NCI-H2107 (cell line): ENCODE data around the gene XPO6.

Source experiments
- DNase-seq: peaks from one replicate; lab custom pipeline; 2025; lab: John Stamatoyannopoulos, UW

XPO6 gene

GRCh38 chr16:28183484-28183883 lies 28.3 kb downstream of the XPO6 start:
- no peak for DNase-seq

- DNase-seq: no peak
These were observed 29.0 kb downstream of the XPO6 start for GRCh38 chr16:28182801-28183200.

- no peak for DNase-seq
These were observed 29.6 kb downstream of the XPO6 start for GRCh38 chr16:28182183-28182582.

GRCh38 chr16:28181515-28181914 lies 30.2 kb downstream of the XPO6 start:
- no peak for DNase-seq

GRCh38 chr16:28180655-28181460 lies 30.9 kb downstream of the XPO6 start:
- no peak for DNase-seq

GRCh38 chr16:28179354-28179753 lies 32.4 kb downstream of the XPO6 start:
- DNase-seq: no peak

- DNase-seq: no peak
These were observed 36.0 kb downstream of the XPO6 start for GRCh38 chr16:28175715-28176114.

- DNase-seq: no peak
These were observed 39.4 kb downstream of the XPO6 start for GRCh38 chr16:28172336-28172735.

GRCh38 chr16:28171816-28172215 lies 39.9 kb downstream of the XPO6 start:
- DNase-seq: no peak

- no peak for DNase-seq
These were observed 42.7 kb downstream of the XPO6 start for GRCh38 chr16:28168991-28169554.

GRCh38 chr16:28167730-28168129 lies 44.0 kb downstream of the XPO6 start:
- no peak for DNase-seq

- DNase-seq: no peak
These were observed 44.5 kb downstream of the XPO6 start for GRCh38 chr16:28167221-28167620.

GRCh38 chr16:28166394-28167208 lies 45.2 kb downstream of the XPO6 start:
- no peak for DNase-seq

- DNase-seq: no peak
These were observed 46.2 kb downstream of the XPO6 start for GRCh38 chr16:28165598-28165997.

GRCh38 chr16:28164140-28164539 lies 47.6 kb downstream of the XPO6 start:
- no peak for DNase-seq

GRCh38 chr16:28163699-28164098 lies 48.1 kb downstream of the XPO6 start:
- no peak for DNase-seq

GRCh38 chr16:28162326-28162877 lies 49.4 kb downstream of the XPO6 start:
- no peak for DNase-seq

GRCh38 chr16:28161626-28162025 lies 50.1 kb downstream of the XPO6 start:
- DNase-seq: no peak

- DNase-seq: no peak
These were observed 53.6 kb downstream of the XPO6 start for GRCh38 chr16:28158136-28158535.

GRCh38 chr16:28156056-28156680 lies 55.6 kb downstream of the XPO6 start:
- DNase-seq: no peak

GRCh38 chr16:28155293-28155692 lies 56.5 kb downstream of the XPO6 start:
- DNase-seq: no peak

GRCh38 chr16:28151180-28151579 lies 60.6 kb downstream of the XPO6 start:
- DNase-seq: no peak
